SU-DHL-6 (cell line): ENCODE measurements around the gene AMHR2.

Experiments
- H2AFZ ChIP-seq: fragments of 200-600 bp; sonication (generic); 2 replicates; pipeline ENCODE4 v1.6.1; 2014; ENCODE audit warnings: low read depth, mild to moderate bottlenecking, moderate library complexity, mixed read lengths, antibody characterized with exemption, low read length; ENCODE audit not compliant: severe bottlenecking
- H3F3A ChIP-seq: fragments of 200-600 bp; shearing (Covaris generic); 2 replicates; pipeline ENCODE4 v1.6.0; 2016; ENCODE audit warnings: antibody characterized with exemption, mild to moderate bottlenecking; ENCODE audit not compliant: insufficient read depth
- H3K27ac ChIP-seq: fragments of 200-600 bp; sonication (generic); 2 replicates; pipeline ENCODE4 v1.5.1; 2016; ENCODE audit warnings: low read depth, mild to moderate bottlenecking, low read length, moderate library complexity, mixed read lengths
- H3K27me3 ChIP-seq: fragments of 200-600 bp; sonication (generic), shearing (Covaris generic); 2 replicates; pipeline ENCODE4 v1.6.0; 2014; ENCODE audit warnings: mild to moderate bottlenecking, low read length
- H3K36me3 ChIP-seq: fragments of 200-600 bp; sonication (generic); 2 replicates; pipeline ENCODE4 v1.6.1; 2014; ENCODE audit warnings: mild to moderate bottlenecking, low read length, mixed read lengths
- H3K4me2 ChIP-seq: fragments of 300-600, 200-600 bp; shearing (Covaris generic), sonication (generic); 2 replicates; pipeline ENCODE4 v1.6.0; 2014; ENCODE audit warnings: low read length, low read depth, mild to moderate bottlenecking; ENCODE audit not compliant: poor library complexity, severe bottlenecking
- H3K4me3 ChIP-seq: fragments of 200-600 bp; sonication (generic); 2 replicates; pipeline ENCODE4 v1.5.1; 2014; ENCODE audit warnings: antibody characterized with exemption, low read length, mild to moderate bottlenecking, mixed read lengths; ENCODE audit not compliant: insufficient read depth, poor library complexity, severe bottlenecking
- H3K79me2 ChIP-seq: fragments of 200-600 bp; sonication (generic); 2 replicates; pipeline ENCODE4 v1.6.1; 2014; ENCODE audit warnings: mild to moderate bottlenecking, low read length, moderate library complexity; ENCODE audit not compliant: insufficient read depth
- H3K9ac ChIP-seq: fragments of 200-600 bp; sonication (generic); 2 replicates; pipeline ENCODE4 v1.7.0; 2014; ENCODE audit warnings: mild to moderate bottlenecking, low read length
- H3K9me2 ChIP-seq: fragments of 200-600 bp; sonication (generic); replicated peaks from 2 replicates; pipeline ENCODE4 v1.6.1; 2014; ENCODE audit warnings: low read length; ENCODE audit not compliant: insufficient read depth
- H3K9me3 ChIP-seq: fragments of 200-600 bp; sonication (generic); 2 replicates; pipeline ENCODE4 v1.6.1; 2014; ENCODE audit warnings: low read length, mixed read lengths; ENCODE audit not compliant: insufficient read depth
- H4K20me1 ChIP-seq: fragments of 200-600 bp; sonication (generic); 2 replicates; pipeline ENCODE4 v1.6.1; 2014; ENCODE audit warnings: low read depth, mild to moderate bottlenecking, antibody characterized with exemption, low read length, moderate library complexity, mixed read lengths
- CTCF ChIP-seq: fragments of 200-600 bp; sonication (generic); IDR thresholded peaks from one replicate; pipeline ENCODE4 v1.5.1; 2017; ENCODE audit warnings: antibody characterized with exemption, mild to moderate bottlenecking, low read length, moderate library complexity; ENCODE audit not compliant: insufficient read depth, poor library complexity, severe bottlenecking
- EZH2phosphoT487 ChIP-seq: fragments of 200-600 bp; sonication (generic), shearing (Covaris generic); conservative IDR thresholded peaks from 2 replicates; pipeline ENCODE4 v1.6.1; 2018; ENCODE audit warnings: mild to moderate bottlenecking, antibody characterized with exemption, low read length, moderate library complexity, mixed read lengths

Gene AMHR2

GRCh38 chr12:53463802-53464560 is 40.3 kb downstream of the AMHR2 start:
- TF ChIP-seq CTCF: no peak
- no peak for TF ChIP-seq EZH2phosphoT487
- H3K79me2 ChIP-seq: peaks cover 56% of the 10 kb centered on the region
- no peak overlapping the region for H3K9ac ChIP-seq
- H3K27ac ChIP-seq: no peak overlapping the region
- H3K9me3 ChIP-seq: no peaks in the 10 kb centered on the region
- no peaks in the 10 kb centered on the region for H3K9me2 ChIP-seq
- peaks cover 42% of the 10 kb centered on the region for H4K20me1 ChIP-seq
- H2AFZ ChIP-seq: no peak overlapping the region
- H3K27me3 ChIP-seq: no peaks in the 10 kb centered on the region
- no peak overlapping the region for H3K4me3 ChIP-seq
- peaks cover 90% of the 10 kb centered on the region for H3K36me3 ChIP-seq
- H3K4me2 ChIP-seq: no peak overlapping the region
- peaks cover 27% of the 10 kb centered on the region for H3F3A ChIP-seq

- peaks cover 35% of the 10 kb centered on the region; the same call in 1 of the 2 replicates for H4K20me1 ChIP-seq
- H3K9ac ChIP-seq: no peak overlapping the region
- H3K79me2 ChIP-seq: peaks cover 48% of the 10 kb centered on the region
- no peaks in the 10 kb centered on the region for H3K9me3 ChIP-seq
- H3K27me3 ChIP-seq: no peaks in the 10 kb centered on the region
- H3K4me3 ChIP-seq: no peak overlapping the region
- TF ChIP-seq EZH2phosphoT487 (no peak), CTCF (no peak)
- no peak overlapping the region for H2AFZ ChIP-seq
- H3K4me2 ChIP-seq: no peak overlapping the region
- H3F3A ChIP-seq: peaks cover 27% of the 10 kb centered on the region
- no peak overlapping the region for H3K27ac ChIP-seq
- no peaks in the 10 kb centered on the region for H3K9me2 ChIP-seq
- H3K36me3 ChIP-seq: peaks cover 89% of the 10 kb centered on the region
Measured at GRCh38 chr12:53464685-53465418, 41.2 kb downstream of the AMHR2 start.

GRCh38 chr12:53465679-53466078 is 42.0 kb downstream of the AMHR2 start:
- H3K4me3 ChIP-seq: no peak overlapping the region
- no peaks in the 10 kb centered on the region for H3K9me3 ChIP-seq
- H4K20me1 ChIP-seq: peaks cover 27% of the 10 kb centered on the region; the same call in 1 of the 2 replicates
- H3K27ac ChIP-seq: no peak overlapping the region
- peaks cover 41% of the 10 kb centered on the region for H3K79me2 ChIP-seq
- no peaks in the 10 kb centered on the region for H3K27me3 ChIP-seq
- no peak overlapping the region for H2AFZ ChIP-seq
- no peaks in the 10 kb centered on the region for H3K9me2 ChIP-seq
- no peak overlapping the region for H3K4me2 ChIP-seq
- no peak overlapping the region for H3K9ac ChIP-seq
- H3F3A ChIP-seq: peaks cover 28% of the 10 kb centered on the region
- no peak for TF ChIP-seq CTCF
- peaks cover 84% of the 10 kb centered on the region for H3K36me3 ChIP-seq
